ENCODE measurements around the gene LST1. TPM values are rescaled to one million over a fixed set of nuclear protein-coding genes. Genes with fewer than 3 reads are reported as not detected.

The LST1 gene
- total and polyA plus RNA-seq, 2 of the 8 experiments (the other 6 are each of a cell fraction or from before 2014, with no cell fraction given): not detected

GRCh38 chr6:31592396-31592771, 6.3 kb downstream of the LST1 start:
- Histone ChIP-seq H2BK15ac (ENCODE audit: low read length) (no peak overlapping the region), H3K23ac (ENCODE audit: insufficient read length) (no peak overlapping the region), H4K20me1 (replicated peaks in 1 of 2; ENCODE audit: control insufficient read depth in 1 of 2, insufficient read depth in 2 of 2, low read length in 2 of 2) (no peaks in the 10 kb centered on the region), H2BK12ac (ENCODE audit: low read depth, low read length) (no peak overlapping the region), H3K4me1 (replicated peaks in 1 of 4; ENCODE audit: control insufficient read depth in 3 of 4, insufficient read depth in 4 of 4, low read length in 3 of 4) (peaks cover 0 to 4% (median 0%) of the 10 kb centered on the region in 4 experiments; a peak in 1 of 7 replicates), H3K56ac (replicated peaks; ENCODE audit: insufficient read length, low read depth, low read length) (no peak overlapping the region), H3K4me2 (ENCODE audit: insufficient read depth in 1 of 2, low read depth in 2 of 2, low read length in 2 of 2) (no peak overlapping the region), H2BK120ac (replicated peaks; ENCODE audit: low read depth, low read length) (no peak overlapping the region), H3K18ac (ENCODE audit: extremely low read depth, low read length) (no peak overlapping the region), H2AK5ac (ENCODE audit: low read depth, low read length) (no peak overlapping the region), H3K27ac (ENCODE audit: low read depth, low read length) (no peak overlapping the region), H4K8ac (ENCODE audit: extremely low read depth, insufficient read depth, low read length) (no peak overlapping the region; the same call in 1 of the 2 replicates), H3K79me1 (ENCODE audit: low read depth, low read length) (no peaks in the 10 kb centered on the region), H4K5ac (ENCODE audit: insufficient read length, low read depth, low read length) (no peak overlapping the region), H2BK20ac (ENCODE audit: low read length) (no peak overlapping the region), H3K9ac (replicated peaks in 1 of 4; ENCODE audit: extremely low read depth in 1 of 4, low read depth in 3 of 4, low read length in 3 of 4) (no peak overlapping the region), H3K14ac (ENCODE audit: insufficient read length) (no peak overlapping the region), H3K9me3 (ENCODE audit: insufficient read depth in 2 of 2, low read depth in 1 of 2, low read length in 1 of 2) (no peaks in the 10 kb centered on the region), H2AFZ (ENCODE audit: low read length) (peak overlapping the region; percentile 17; the same call in 1 of the 2 replicates), H3K27me3 (replicated peaks in 1 of 4; ENCODE audit: control insufficient read depth in 3 of 4, extremely low read depth in 1 of 4, insufficient read depth in 3 of 4, low read length in 3 of 4) (no peaks in the 10 kb centered on the region), H3K4me3 (ENCODE audit: extremely low read depth in 1 of 4, insufficient read depth in 2 of 4, low read depth in 3 of 4, low read length in 4 of 4) (no peak overlapping the region), H3K79me2 (ENCODE audit: control insufficient read depth in 1 of 2, insufficient read depth in 2 of 2, low read length in 2 of 2) (no peaks in the 10 kb centered on the region), H3K23me2 (ENCODE audit: low read depth, low read length) (0 out of 2 replicates have a peak, but pooled peaks cover 2% of the 10 kb centered on the region), H3K4ac (replicated peaks; ENCODE audit: insufficient read length, low read depth, low read length) (no peak overlapping the region), H2BK5ac (ENCODE audit: low read depth, low read length) (no peak overlapping the region), H4K91ac (replicated peaks; ENCODE audit: insufficient read length, low read length) (no peak overlapping the region), H3K36me3 (ENCODE audit: control insufficient read depth in 2 of 4, insufficient read depth in 4 of 4, low read length in 3 of 4) (no peaks in the 10 kb centered on the region)
- WGBS, 2 experiments (ENCODE audit: extremely low coverage in 1 of 2, insufficient coverage in 1 of 2, insufficient read length in 1 of 2, insufficient replicate concordance in 2 of 2, low coverage in 1 of 2, low lambda C conversion rate in 2 of 2, missing lambda C conversion rate in 1 of 2): 88% methylated on average over 6 of the region's 7 CpGs; no CpG with 5 or more reads in 1 of the 2 experiments
- FAIRE-seq (no peak), DNase-seq (ENCODE audit: low read depth in 1 of 2, low spot score in 2 of 2) (no peak)
- TF ChIP-seq SP2 (IDR thresholded peaks at IDR 0.05; ENCODE audit: low read length): no peak
- no peak for TF ChIP-seq PHF8 (conservative IDR thresholded peaks at IDR 0.05; ENCODE audit: low read depth, low read length)
- no peak for TF ChIP-seq POLR2AphosphoS5 (IDR thresholded peaks at IDR 0.05; ENCODE audit: low read depth, low read length)
- TF ChIP-seq SUZ12 (IDR thresholded peaks at IDR 0.05; ENCODE audit: low read length): no peak
- ChIA-PET CTCF (ENCODE audit: partially characterized antibody) (interaction anchor here (1.1 to 22.0 kb wide), 4 partner anchors 10 to 43 kb away, joined by 3 to 640 read pairs (median 308); partner anchors contain the start of genes ATP6V1G2, DDX39B, LST1 and LTB), POLR2A (ENCODE audit: partially characterized antibody) (interaction anchor here (1.2 to 7.3 kb wide), 4 partner anchors 10 to 58 kb away, joined by 3 to 99 read pairs (median 4); partner anchors contain the start of genes ATP6V1G2, DDX39B, LTB and NFKBIL1)
